Activated B cell treated with CpG ODN at 0.5 μM for 24 hours (primary cell): ENCODE results near the gene TPSAB1. TPM values are rescaled to one million over a fixed set of nuclear protein-coding genes. Genes with fewer than 3 reads are reported as not detected.

Experiments
- ATAC-seq: fragments of 200-7000 bp; cut with Tn5 transposase; one replicate; pipeline ENCODE4 v1.10.0; 2021; ENCODE audit warnings: low read depth, mild to moderate bottlenecking, moderate library complexity
- CTCF ChIA-PET: fragments of 350-600 bp; sonication (Branson Sonifier 250); formaldehyde crosslinking; loops from one replicate; lab custom pipeline; 2021; ENCODE audit warnings: antibody characterized with exemption; lab: Charles Lee
- POLR2A ChIA-PET: fragments of 350-600 bp; sonication (Branson Sonifier 250); formaldehyde crosslinking; loops from one replicate; lab custom pipeline; 2021; ENCODE audit warnings: antibody characterized with exemption; lab: Charles Lee
- DNase-seq: peaks from one replicate; pipeline ENCODE4 v3.0.0; 2022
- H3K27ac Mint-ChIP-seq: one replicate; pipeline ENCODE4 v1.8.0; 2020; ENCODE audit warnings: mixed read lengths
- H3K27me3 Mint-ChIP-seq: one replicate; pipeline ENCODE4 v1.8.0; 2021; ENCODE audit warnings: mixed read lengths
- H3K36me3 Mint-ChIP-seq: one replicate; pipeline ENCODE4 v1.8.0; 2021; ENCODE audit warnings: low read depth, mixed read lengths
- H3K4me1 Mint-ChIP-seq: one replicate; pipeline ENCODE4 v1.8.0; 2021; ENCODE audit warnings: mixed read lengths
- H3K4me3 Mint-ChIP-seq: one replicate; pipeline ENCODE4 v1.8.0; 2020; ENCODE audit warnings: mild to moderate bottlenecking, mixed read lengths
- H3K9me3 Mint-ChIP-seq: one replicate; pipeline ENCODE4 v1.8.0; 2020; ENCODE audit warnings: mixed read lengths
- intact Hi-C: fragments of 100-400 bp; cut with micrococcal nuclease; formaldehyde crosslinking; loops from one replicate; pipeline ENCODE4 v1.15.1; 2024
- total RNA-seq: library from RNA; stranded (reverse); gene quantifications from 2 replicates; pipeline ENCODE4 v1.2.3, GENCODE V29; 2022
- TF ChIP-seq, protein P1 (sequence below): fragments of 200-600 bp; IDR thresholded peaks from one replicate; pipeline ENCODE4 v1.8.0; 2022; ENCODE audit warnings: antibody characterized with exemption, mild to moderate bottlenecking

The TPSAB1 gene
- total RNA-seq, 1 donor from 2014 or later: not detected

DNA sequence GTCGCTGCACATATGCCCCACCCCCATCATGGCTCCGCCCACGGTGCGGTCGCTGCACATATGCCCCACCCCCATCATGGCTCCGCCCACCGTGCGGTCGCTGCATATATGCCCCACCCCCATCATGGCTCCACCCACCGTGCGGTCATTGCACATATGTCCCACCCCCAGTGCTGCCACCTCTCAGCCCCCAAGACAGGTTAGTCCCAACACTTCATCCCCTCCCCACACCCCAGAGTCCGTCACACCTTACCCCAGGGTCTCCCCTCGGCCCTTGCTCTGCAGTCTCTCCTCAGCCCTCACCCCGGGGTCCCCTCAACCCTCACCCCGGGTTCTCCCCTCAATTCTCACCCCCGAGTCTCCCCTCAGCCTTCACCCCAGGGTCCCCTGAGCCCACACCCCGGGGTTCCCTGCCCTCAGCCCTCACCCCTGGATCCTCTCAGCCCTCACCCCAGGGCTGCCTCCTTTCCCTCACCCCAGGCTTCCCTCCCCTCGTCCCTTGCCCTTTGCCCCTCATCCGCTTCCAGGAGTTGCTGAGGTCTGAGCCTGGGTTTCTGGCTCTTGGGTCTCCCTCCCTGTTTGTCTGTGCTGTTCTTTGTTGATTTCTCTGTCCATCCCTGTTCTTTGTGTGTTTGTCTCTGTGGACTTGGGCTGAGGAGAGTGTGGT, 41.0 kb upstream of the TPSAB1 start:
- Mint-ChIP-seq H3K27me3 (no peaks in the 10 kb centered on the region), H3K36me3 (no peaks in the 10 kb centered on the region), H3K27ac (no peak overlapping the region), H3K9me3 (peaks cover 3% of the 10 kb centered on the region), H3K4me3 (no peak overlapping the region), H3K4me1 (no peaks in the 10 kb centered on the region)
- ChIA-PET CTCF (no interaction called here), POLR2A (no interaction called here)
- ATAC-seq: no peak
- intact Hi-C loops: no loop called here
- TF ChIP-seq, protein P1, sequence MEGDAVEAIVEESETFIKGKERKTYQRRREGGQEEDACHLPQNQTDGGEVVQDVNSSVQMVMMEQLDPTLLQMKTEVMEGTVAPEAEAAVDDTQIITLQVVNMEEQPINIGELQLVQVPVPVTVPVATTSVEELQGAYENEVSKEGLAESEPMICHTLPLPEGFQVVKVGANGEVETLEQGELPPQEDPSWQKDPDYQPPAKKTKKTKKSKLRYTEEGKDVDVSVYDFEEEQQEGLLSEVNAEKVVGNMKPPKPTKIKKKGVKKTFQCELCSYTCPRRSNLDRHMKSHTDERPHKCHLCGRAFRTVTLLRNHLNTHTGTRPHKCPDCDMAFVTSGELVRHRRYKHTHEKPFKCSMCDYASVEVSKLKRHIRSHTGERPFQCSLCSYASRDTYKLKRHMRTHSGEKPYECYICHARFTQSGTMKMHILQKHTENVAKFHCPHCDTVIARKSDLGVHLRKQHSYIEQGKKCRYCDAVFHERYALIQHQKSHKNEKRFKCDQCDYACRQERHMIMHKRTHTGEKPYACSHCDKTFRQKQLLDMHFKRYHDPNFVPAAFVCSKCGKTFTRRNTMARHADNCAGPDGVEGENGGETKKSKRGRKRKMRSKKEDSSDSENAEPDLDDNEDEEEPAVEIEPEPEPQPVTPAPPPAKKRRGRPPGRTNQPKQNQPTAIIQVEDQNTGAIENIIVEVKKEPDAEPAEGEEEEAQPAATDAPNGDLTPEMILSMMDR: no peak
- DNase-seq: no peak

DNA sequence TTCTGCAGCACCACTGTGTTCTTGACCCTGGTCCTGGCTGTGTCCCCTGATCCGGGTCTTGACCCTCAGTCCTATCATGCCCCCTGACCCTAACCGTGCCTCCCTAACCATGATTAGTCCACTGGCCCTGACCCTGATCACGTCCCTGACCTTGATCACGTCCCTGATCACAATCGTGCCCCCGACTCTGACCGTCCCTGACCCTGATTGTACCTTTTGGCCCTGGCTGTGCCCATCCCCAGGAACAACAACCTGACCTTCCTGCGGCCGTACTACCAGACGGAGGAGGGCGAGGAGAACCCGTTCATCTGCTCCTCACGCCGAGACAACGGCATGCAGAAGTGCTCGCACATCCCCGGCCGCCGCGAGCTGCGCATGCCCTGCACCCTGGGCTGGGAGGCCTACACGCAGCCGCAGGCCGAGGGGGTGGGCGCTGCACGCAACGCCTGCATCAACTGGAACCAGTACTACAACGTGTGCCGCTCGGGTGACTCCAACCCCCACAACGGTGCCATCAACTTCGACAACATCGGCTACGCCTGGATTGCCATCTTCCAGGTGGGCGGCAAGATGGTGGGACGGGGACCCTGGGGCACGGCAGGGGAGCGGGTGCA, 40.4 kb upstream of the TPSAB1 start:
- ATAC-seq: no peak
- intact Hi-C loops: no loop called here
- Mint-ChIP-seq H3K4me3 (no peak overlapping the region), H3K4me1 (no peaks in the 10 kb centered on the region), H3K9me3 (peaks cover 3% of the 10 kb centered on the region), H3K36me3 (no peaks in the 10 kb centered on the region), H3K27ac (no peak overlapping the region), H3K27me3 (no peaks in the 10 kb centered on the region)
- POLR2A ChIA-PET: no interaction called here
- TF ChIP-seq, protein P1: no peak
- DNase-seq: no peak
- CTCF ChIA-PET: no interaction called here

DNA sequence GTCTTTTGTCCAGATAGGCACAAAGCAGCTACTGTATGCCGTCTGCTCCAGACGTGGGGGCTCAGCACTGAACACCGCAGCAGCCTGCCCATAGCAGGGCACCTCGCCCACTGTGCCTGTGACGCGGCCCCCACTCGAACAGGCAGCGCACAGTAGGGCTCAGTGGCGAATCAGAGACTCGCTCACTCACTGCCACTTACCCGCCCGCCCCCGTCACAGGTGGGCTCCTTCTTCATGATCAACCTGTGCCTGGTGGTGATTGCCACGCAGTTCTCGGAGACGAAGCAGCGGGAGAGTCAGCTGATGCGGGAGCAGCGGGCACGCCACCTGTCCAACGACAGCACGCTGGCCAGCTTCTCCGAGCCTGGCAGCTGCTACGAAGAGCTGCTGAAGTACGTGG, 39.1 kb upstream of the TPSAB1 start:
- POLR2A ChIA-PET: no interaction called here
- Mint-ChIP-seq H3K9me3 (peaks cover 3% of the 10 kb centered on the region), H3K4me3 (no peak overlapping the region), H3K27me3 (no peaks in the 10 kb centered on the region), H3K36me3 (no peaks in the 10 kb centered on the region), H3K4me1 (no peaks in the 10 kb centered on the region), H3K27ac (no peak overlapping the region)
- ATAC-seq: no peak
- intact Hi-C loops: no loop called here
- TF ChIP-seq, protein P1: no peak
- CTCF ChIA-PET: no interaction called here
- no peak for DNase-seq

DNA sequence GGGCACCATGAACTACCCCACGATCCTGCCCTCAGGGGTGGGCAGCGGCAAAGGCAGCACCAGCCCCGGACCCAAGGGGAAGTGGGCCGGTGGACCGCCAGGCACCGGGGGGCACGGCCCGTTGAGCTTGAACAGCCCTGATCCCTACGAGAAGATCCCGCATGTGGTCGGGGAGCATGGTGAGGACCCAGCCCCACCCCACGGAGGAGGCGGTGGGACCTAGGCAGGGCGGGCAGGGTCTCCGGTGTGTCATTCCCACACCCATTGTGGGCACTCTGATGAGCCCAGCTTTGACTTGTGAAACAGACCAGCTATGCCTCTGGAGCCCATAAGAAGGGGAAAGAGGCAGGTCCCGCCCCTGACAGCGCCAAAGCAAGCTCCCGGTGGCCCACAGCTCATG, 38.2 kb upstream of the TPSAB1 start:
- DNase-seq (no peak), ATAC-seq (no peak)
- Mint-ChIP-seq H3K27me3 (no peaks in the 10 kb centered on the region), H3K9me3 (peaks cover 3% of the 10 kb centered on the region), H3K4me3 (no peak overlapping the region), H3K36me3 (no peaks in the 10 kb centered on the region), H3K4me1 (no peaks in the 10 kb centered on the region), H3K27ac (no peak overlapping the region)
- ChIA-PET CTCF (no interaction called here), POLR2A (no interaction called here)
- intact Hi-C loops: no loop called here
- TF ChIP-seq, protein P1: no peak

DNA sequence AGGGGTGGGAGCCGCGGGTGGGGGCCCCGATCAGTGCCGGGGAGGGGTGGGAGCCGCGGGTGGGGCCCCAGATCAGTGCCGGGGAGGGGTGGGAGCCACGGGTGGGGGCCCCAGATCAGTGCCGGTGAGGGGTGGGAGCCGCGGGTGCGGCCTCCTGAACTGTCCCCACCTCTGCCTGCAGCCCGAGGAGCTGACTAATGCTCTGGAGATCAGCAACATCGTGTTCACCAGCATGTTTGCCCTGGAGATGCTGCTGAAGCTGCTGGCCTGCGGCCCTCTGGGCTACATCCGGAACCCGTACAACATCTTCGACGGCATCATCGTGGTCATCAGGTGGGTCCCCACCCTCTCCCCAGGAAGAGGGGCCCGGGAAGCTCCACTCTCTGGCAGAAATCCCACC, 35.6 kb upstream of the TPSAB1 start:
- Mint-ChIP-seq H3K27ac (no peak overlapping the region), H3K36me3 (no peaks in the 10 kb centered on the region), H3K27me3 (no peaks in the 10 kb centered on the region), H3K9me3 (no peaks in the 10 kb centered on the region), H3K4me3 (no peak overlapping the region), H3K4me1 (no peaks in the 10 kb centered on the region)
- TF ChIP-seq, protein P1: no peak
- intact Hi-C loops: no loop called here
- ChIA-PET CTCF (no interaction called here), POLR2A (no interaction called here)
- no peak for ATAC-seq
- DNase-seq: no peak
